ENCODE results near the gene MGAT4D. TPM values are rescaled to one million over a fixed set of nuclear protein-coding genes. Genes with fewer than 3 reads are reported as not detected.
"Not testable (repeated sequence)": the region's sequence is repeated elsewhere in the genome, so short reads cannot be mapped to it uniquely, and the experiment has no call there.

MGAT4D gene
- total RNA-seq = under 0.01 TPM

- DNase-seq (ENCODE audit: low read depth in 2 of 3, low spot score in 2 of 3) = peak in 2 of 3 donors; percentile 4 to 17
Observed at GRCh38 chr4:140497747-140498636, at the start of gene MGAT4D. Gene MGAT4D, minus strand, starts transcription at chr4:140498293. Its CDS starts 71 bp downstream, at chr4:140498222.

GRCh38 chr4:140533951-140534480, 35.9 kb upstream of the MGAT4D start:
- no peak for DNase-seq (ENCODE audit: low read depth in 2 of 3, low spot score in 2 of 3)

- DNase-seq (ENCODE audit: low read depth in 2 of 3, low spot score in 2 of 3) = no peak
Observed at GRCh38 chr4:140529434-140529833, 31.3 kb upstream of the MGAT4D start.

- peak; percentile 89 to 99 (median 98) for DNase-seq (ENCODE audit: low read depth in 2 of 3, low spot score in 2 of 3)
Observed at GRCh38 chr4:140523857-140524742, 26.0 kb upstream of the MGAT4D start, which contains the start of gene ELMOD2. Gene ELMOD2, plus strand, starts transcription at chr4:140524168. Its CDS starts 1,261 bp downstream, at chr4:140525429.

GRCh38 chr4:140523370-140523856, 25.3 kb upstream of the MGAT4D start:
- no peak for DNase-seq (ENCODE audit: low read depth in 2 of 3, low spot score in 2 of 3)

GRCh38 chr4:140515423-140515822, 17.3 kb upstream of the MGAT4D start:
- DNase-seq (ENCODE audit: low read depth in 2 of 3, low spot score in 2 of 3) = no peak

- not testable (repeated sequence) for DNase-seq (ENCODE audit: low read depth in 2 of 3, low spot score in 2 of 3)
Observed at GRCh38 chr4:140513765-140514164, 15.7 kb upstream of the MGAT4D start.

- no peak for DNase-seq (ENCODE audit: low read depth in 2 of 3, low spot score in 2 of 3)
Observed at GRCh38 chr4:140504261-140504660, 6.2 kb upstream of the MGAT4D start.

- no peak for DNase-seq (ENCODE audit: low read depth in 2 of 3, low spot score in 2 of 3)
Observed at GRCh38 chr4:140499391-140499790, 1.3 kb upstream of the MGAT4D start.

- DNase-seq (ENCODE audit: low read depth in 2 of 3, low spot score in 2 of 3) = peak in 1 of 3 donors; percentile 5
Observed at GRCh38 chr4:140497405-140497746, 717 bp downstream of the MGAT4D start.

GRCh38 chr4:140485939-140486338, 12.2 kb downstream of the MGAT4D start:
- no peak for DNase-seq (ENCODE audit: low read depth in 2 of 3, low spot score in 2 of 3)

GRCh38 chr4:140483445-140483844, 14.6 kb downstream of the MGAT4D start:
- no peak for DNase-seq (ENCODE audit: low read depth in 2 of 3, low spot score in 2 of 3)

- no peak for DNase-seq (ENCODE audit: low read depth in 2 of 3, low spot score in 2 of 3)
Observed at GRCh38 chr4:140472156-140472555, 25.9 kb downstream of the MGAT4D start.

- DNase-seq (ENCODE audit: low read depth in 2 of 3, low spot score in 2 of 3) = no peak
Observed at GRCh38 chr4:140469791-140470733, 28.0 kb downstream of the MGAT4D start.

GRCh38 chr4:140466146-140466545, 31.9 kb downstream of the MGAT4D start:
- DNase-seq (ENCODE audit: low read depth in 2 of 3, low spot score in 2 of 3) = peak in 2 of 3 donors; percentile 18 to 61

- no peak for DNase-seq (ENCODE audit: low read depth in 2 of 3, low spot score in 2 of 3)
Observed at GRCh38 chr4:140463614-140464013, 34.5 kb downstream of the MGAT4D start.

- no peak for DNase-seq (ENCODE audit: low read depth in 2 of 3, low spot score in 2 of 3)
Observed at GRCh38 chr4:140463182-140463581, 34.9 kb downstream of the MGAT4D start.

GRCh38 chr4:140450352-140450751, 47.7 kb downstream of the MGAT4D start:
- no peak for DNase-seq (ENCODE audit: low read depth in 2 of 3, low spot score in 2 of 3)

GRCh38 chr4:140448830-140449229, 49.3 kb downstream of the MGAT4D start:
- peak in 1 of 3 donors; percentile 2 for DNase-seq (ENCODE audit: low read depth in 2 of 3, low spot score in 2 of 3)

GRCh38 chr4:140448162-140448561, 49.9 kb downstream of the MGAT4D start:
- DNase-seq (ENCODE audit: low read depth in 2 of 3, low spot score in 2 of 3) = no peak
